ENCODE measurements around the gene PALM. TPM values are rescaled to one million over a fixed set of nuclear protein-coding genes. Genes with fewer than 3 reads are reported as not detected.

The PALM gene
- total and polyA plus RNA-seq, 9 of the 15 experiments (the other 6 are each of a cell fraction or from before 2014, with no cell fraction given): 0.04 to 6.6 (median 1.7) TPM

- peak; percentile 83 for TF ChIP-seq SMAD4 (CRISPR knock-in tag; conservative IDR thresholded peaks at IDR 0.05)
- peak; percentile 82; the same call in 1 of the 2 replicates for TF ChIP-seq LARP7 (IDR thresholded peaks at IDR 0.05)
- peak; percentile 91; the same call in 1 of the 2 replicates for TF ChIP-seq HMGXB4 (CRISPR knock-in tag; IDR thresholded peaks at IDR 0.05)
- TF ChIP-seq CHCHD3 (CRISPR knock-in tag; IDR thresholded peaks at IDR 0.05): no peak
- TF ChIP-seq TOE1 (IDR thresholded peaks at IDR 0.05; ENCODE audit: borderline replicate concordance): peak; percentile 88
- TF ChIP-seq TOE1 (CRISPR knock-in tag; IDR thresholded peaks at IDR 0.05; ENCODE audit: borderline replicate concordance, low read depth): 0 out of 2 replicates have a peak, but pooled peaks have one; percentile 59
- TF ChIP-seq JUN (IDR thresholded peaks at IDR 0.05; ENCODE audit: borderline replicate concordance, low read depth, low read length): 0 out of 2 replicates have a peak, but pooled peaks have one; percentile 5
- no peak for TF ChIP-seq JUN (CRISPR knock-in tag; IDR thresholded peaks at IDR 0.05; ENCODE audit: borderline replicate concordance)
- 0 out of 2 replicates have a peak, but pooled peaks have one; percentile 47 for TF ChIP-seq LEF1 (IDR thresholded peaks at IDR 0.05)
- no peak; the same call in 1 of the 2 replicates for TF ChIP-seq ZNF431 (CRISPR knock-in tag; IDR thresholded peaks at IDR 0.05)
- no peak for TF ChIP-seq FOXA3 (CRISPR knock-in tag; conservative IDR thresholded peaks at IDR 0.05 in 1 of 2, IDR thresholded peaks at IDR 0.05 in 1 of 2)
- no peak for TF ChIP-seq CEBPG (CRISPR knock-in tag; IDR thresholded peaks at IDR 0.05)
- no peak for TF ChIP-seq CEBPG (tag; conservative IDR thresholded peaks at IDR 0.05 in 1 of 2, IDR thresholded peaks at IDR 0.05 in 1 of 2)
- TF ChIP-seq FOSL1 (tag; conservative IDR thresholded peaks at IDR 0.05): peak; percentile 31; the same call in 1 of the 2 replicates
- 0 out of 2 replicates have a peak, but pooled peaks have one; percentile 49 for TF ChIP-seq ZNF133 (CRISPR knock-in tag; IDR thresholded peaks at IDR 0.05)
- TF ChIP-seq HDAC1 (IDR thresholded peaks at IDR 0.05): peak in 1 of 2 experiments; percentile 94; a peak in 2 of 4 replicates
- peak; percentile 97 for TF ChIP-seq VEZF1 (CRISPR knock-in tag; IDR thresholded peaks at IDR 0.05)
- TF ChIP-seq ARID4B (CRISPR knock-in tag; IDR thresholded peaks at IDR 0.05): peak; percentile 75; the same call in 1 of the 2 replicates
Measured at GRCh38 chr19:680287-681028, 28.3 kb upstream of the PALM start (continued).

Data from K562 (cell line).